Measurements from ENCODE around the gene PLCD3.
A peak's percentile ranks its signal among the peaks of the same experiment; 100 is the strongest.

Gene PLCD3

GRCh38 chr17:45063198-45063597 is 69.1 kb downstream of the PLCD3 start:
- DNase-seq = no peak

DNA sequence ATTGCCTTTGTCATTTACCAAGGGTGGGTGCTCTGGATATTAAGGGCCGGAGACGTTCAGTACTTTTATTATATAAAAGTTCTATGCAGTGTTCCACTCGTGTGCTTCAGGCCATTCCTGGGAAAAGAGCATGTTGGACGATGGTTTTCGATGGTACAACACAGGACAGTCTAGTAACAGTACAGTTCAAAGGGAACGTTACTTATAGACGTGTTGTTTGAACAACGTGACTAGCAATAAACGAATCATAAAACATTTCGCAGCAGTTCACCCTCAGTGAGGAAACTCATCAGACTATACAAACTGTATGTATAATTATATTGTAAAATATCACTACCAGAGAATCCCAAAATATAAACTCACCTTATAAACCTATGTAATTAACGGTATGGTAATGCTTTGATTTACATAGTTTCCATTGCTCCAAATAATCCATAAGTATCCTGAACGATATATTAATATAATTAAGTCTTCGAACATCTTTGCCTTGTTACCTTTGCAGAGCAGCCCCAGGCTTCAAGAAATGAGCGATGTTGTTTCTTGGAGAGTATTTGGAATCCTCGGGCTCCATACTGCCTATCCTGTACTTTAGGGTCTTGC is 70.6 kb downstream of the PLCD3 start:
- DNase-seq = no peak

- peak; percentile 95 for DNase-seq
These were observed 71.3 kb downstream of the PLCD3 start, which contains the start of gene NMT1 for GRCh38 chr17:45060797-45061605. NMT1 (plus strand) TSS chr17:45061317; CDS start chr17:45061330, 13 bp downstream.

GRCh38 chr17:45060382-45060796 is 71.9 kb downstream of the PLCD3 start:
- no peak for DNase-seq

Measured in NCI-H1417 treated with DMSO at 0.1 percent for 48 hours (cell line).